ENCODE data around the gene MICAL3.
A peak's percentile ranks its signal among the peaks of the same experiment; 100 is the strongest.

The MICAL3 gene

GRCh38 chr22:17786435-17787161 is 237.8 kb downstream of the MICAL3 start:
- DNase-seq (ENCODE audit: extremely low read depth, low read depth), result no peak
- no peak overlapping the region for H3K4me3 ChIP-seq (replicated peaks; ENCODE audit: low read depth, low read length)
- TF ChIP-seq, protein P1, sequence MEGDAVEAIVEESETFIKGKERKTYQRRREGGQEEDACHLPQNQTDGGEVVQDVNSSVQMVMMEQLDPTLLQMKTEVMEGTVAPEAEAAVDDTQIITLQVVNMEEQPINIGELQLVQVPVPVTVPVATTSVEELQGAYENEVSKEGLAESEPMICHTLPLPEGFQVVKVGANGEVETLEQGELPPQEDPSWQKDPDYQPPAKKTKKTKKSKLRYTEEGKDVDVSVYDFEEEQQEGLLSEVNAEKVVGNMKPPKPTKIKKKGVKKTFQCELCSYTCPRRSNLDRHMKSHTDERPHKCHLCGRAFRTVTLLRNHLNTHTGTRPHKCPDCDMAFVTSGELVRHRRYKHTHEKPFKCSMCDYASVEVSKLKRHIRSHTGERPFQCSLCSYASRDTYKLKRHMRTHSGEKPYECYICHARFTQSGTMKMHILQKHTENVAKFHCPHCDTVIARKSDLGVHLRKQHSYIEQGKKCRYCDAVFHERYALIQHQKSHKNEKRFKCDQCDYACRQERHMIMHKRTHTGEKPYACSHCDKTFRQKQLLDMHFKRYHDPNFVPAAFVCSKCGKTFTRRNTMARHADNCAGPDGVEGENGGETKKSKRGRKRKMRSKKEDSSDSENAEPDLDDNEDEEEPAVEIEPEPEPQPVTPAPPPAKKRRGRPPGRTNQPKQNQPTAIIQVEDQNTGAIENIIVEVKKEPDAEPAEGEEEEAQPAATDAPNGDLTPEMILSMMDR (IDR thresholded peaks at IDR 0.05; ENCODE audit: low read depth, low read length, missing control alignments), result no peak

- no peak for DNase-seq (ENCODE audit: extremely low read depth, low read depth)
- H3K4me3 ChIP-seq (replicated peaks; ENCODE audit: low read depth, low read length), result no peak overlapping the region
- TF ChIP-seq, protein P1 (IDR thresholded peaks at IDR 0.05; ENCODE audit: low read depth, low read length, missing control alignments), result peak; percentile 67
Observed at GRCh38 chr22:17785185-17786184, 238.9 kb downstream of the MICAL3 start.

- TF ChIP-seq, protein P1 (IDR thresholded peaks at IDR 0.05; ENCODE audit: low read depth, low read length, missing control alignments), result no peak
- H3K4me3 ChIP-seq (replicated peaks; ENCODE audit: low read depth, low read length), result no peak overlapping the region
- DNase-seq (ENCODE audit: extremely low read depth, low read depth), result no peak
Observed at GRCh38 chr22:17784776-17785175, 239.6 kb downstream of the MICAL3 start.

DNA sequence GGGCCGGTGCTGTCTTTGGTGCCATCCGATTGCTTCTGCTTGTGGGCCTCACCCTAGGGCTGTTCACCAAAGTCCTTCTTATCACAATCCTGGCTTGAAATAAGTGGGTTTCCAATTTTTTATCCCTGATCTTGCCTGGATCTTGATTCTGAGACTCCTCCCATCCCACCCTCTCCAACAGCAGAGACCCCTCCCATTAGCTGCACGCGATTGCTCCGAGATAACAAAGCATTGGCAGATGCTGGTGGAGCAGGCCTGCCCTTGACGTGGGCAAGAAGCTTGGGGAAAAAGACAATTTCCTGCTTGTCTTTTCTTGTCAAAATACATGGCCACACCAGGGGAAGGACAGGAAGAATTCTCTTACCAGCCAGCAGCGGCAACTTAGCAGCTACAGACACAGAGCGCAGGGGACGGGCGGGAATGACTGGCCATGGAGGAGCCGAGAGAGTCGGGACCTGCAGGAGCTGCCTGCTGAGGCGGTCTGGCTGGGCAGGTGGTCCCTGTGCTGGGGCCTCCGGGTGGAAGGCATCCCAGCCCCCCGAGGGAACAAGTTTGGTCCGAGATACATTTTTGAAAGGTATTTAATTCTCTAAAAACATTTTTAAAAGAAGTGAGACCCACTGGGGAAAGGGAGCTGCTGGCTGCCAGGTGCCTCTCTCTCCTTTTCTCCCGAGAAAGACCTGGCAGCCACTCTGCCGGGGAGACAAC is 240.4 kb downstream of the MICAL3 start:
- no peak overlapping the region for H3K4me3 ChIP-seq (replicated peaks; ENCODE audit: low read depth, low read length)
- DNase-seq (ENCODE audit: extremely low read depth, low read depth), result no peak
- TF ChIP-seq, protein P1 (IDR thresholded peaks at IDR 0.05; ENCODE audit: low read depth, low read length, missing control alignments), result no peak

GRCh38 chr22:17783312-17783711 is 241.0 kb downstream of the MICAL3 start:
- H3K4me3 ChIP-seq (replicated peaks; ENCODE audit: low read depth, low read length), result no peak overlapping the region
- TF ChIP-seq, protein P1 (IDR thresholded peaks at IDR 0.05; ENCODE audit: low read depth, low read length, missing control alignments), result no peak
- no peak for DNase-seq (ENCODE audit: extremely low read depth, low read depth)

DNA sequence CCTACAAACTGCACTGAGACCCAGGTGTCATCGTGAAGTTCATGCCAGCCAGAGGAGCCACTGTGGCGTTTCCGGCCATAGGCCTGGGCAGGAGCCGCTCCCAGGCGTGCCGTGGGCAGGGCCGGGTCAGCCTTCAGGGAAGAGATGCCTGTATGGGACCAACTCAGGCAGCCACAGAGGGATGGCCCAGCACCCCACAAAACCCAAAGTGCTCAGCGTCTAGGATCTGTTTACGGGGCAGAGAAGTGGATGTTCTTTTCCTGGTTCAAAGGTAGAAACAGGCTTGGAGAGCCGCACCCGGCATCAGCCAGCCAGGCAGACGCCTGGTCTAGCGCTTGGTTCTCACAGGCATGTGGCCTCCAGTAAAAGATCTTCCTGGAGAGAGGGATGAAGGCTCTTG is 241.7 kb downstream of the MICAL3 start:
- no peak for DNase-seq (ENCODE audit: extremely low read depth, low read depth)
- H3K4me3 ChIP-seq (replicated peaks; ENCODE audit: low read depth, low read length), result no peak overlapping the region
- TF ChIP-seq, protein P1 (IDR thresholded peaks at IDR 0.05; ENCODE audit: low read depth, low read length, missing control alignments), result no peak

Measured in HFF-Myc (cell line).